HEK293 (cell line): ENCODE results near the gene ZFPL1.

Experiments used
- BCL11A ChIP-seq: fragments of 450-650 bp; formaldehyde crosslinking; IDR thresholded peaks from 2 replicates; pipeline ENCODE4 v1.5.1; 2016; ENCODE audit warnings: low read depth, missing biosample characterization, missing genetic modification characterization
- EGR2 ChIP-seq: fragments of 450-650 bp; formaldehyde crosslinking; IDR thresholded peaks from 2 replicates; pipeline ENCODE4 v1.5.1; 2016; ENCODE audit warnings: low read depth, missing biosample characterization, missing genetic modification characterization
- HOXC10 ChIP-seq: sonication (generic); formaldehyde crosslinking; IDR thresholded peaks from 2 replicates; pipeline ENCODE4 v1.8.1; 2023; ENCODE audit warnings: mild to moderate bottlenecking, missing genetic modification reagents
- KLF1 ChIP-seq: fragments of 450-650 bp; formaldehyde crosslinking; IDR thresholded peaks from 2 replicates; pipeline ENCODE4 v1.5.1; 2016; ENCODE audit warnings: missing biosample characterization, missing genetic modification characterization
- MEIS1 ChIP-seq: sonication (generic); formaldehyde crosslinking; IDR thresholded peaks from 2 replicates; pipeline ENCODE4 v1.8.1; 2022; ENCODE audit warnings: missing genetic modification reagents, mild to moderate bottlenecking, borderline replicate concordance
- SP3 ChIP-seq: fragments of 450-650 bp; formaldehyde crosslinking; IDR thresholded peaks from 2 replicates; pipeline ENCODE4 v1.5.1; 2016; ENCODE audit warnings: missing biosample characterization, missing genetic modification characterization
- SP7 ChIP-seq: fragments of 450-650 bp; formaldehyde crosslinking; IDR thresholded peaks from 2 replicates; pipeline ENCODE4 v1.5.1; 2016; ENCODE audit warnings: missing biosample characterization, missing genetic modification characterization
- TRIM28 ChIP-seq: IDR thresholded peaks from 2 replicates; pipeline ENCODE4 v1.6.1; 2011; ENCODE audit warnings: low read length, control low read depth, borderline replicate concordance
- ZEB2 ChIP-seq: fragments of 450-650 bp; formaldehyde crosslinking; IDR thresholded peaks from 2 replicates; pipeline ENCODE4 v1.5.1; 2016; ENCODE audit warnings: missing biosample characterization, missing genetic modification characterization
- ZNF146 ChIP-seq: fragments of 450-650 bp; formaldehyde crosslinking; IDR thresholded peaks from 2 replicates; pipeline ENCODE4 v1.5.1; 2016; ENCODE audit warnings: missing biosample characterization, missing genetic modification characterization
- ZNF214 ChIP-seq: fragments of 450-650 bp; formaldehyde crosslinking; IDR thresholded peaks from 2 replicates; pipeline ENCODE4 v1.5.1; 2017; ENCODE audit warnings: missing biosample characterization, mild to moderate bottlenecking, missing genetic modification characterization, borderline replicate concordance
- ZNF292 ChIP-seq: fragments of 450-650 bp; formaldehyde crosslinking; IDR thresholded peaks from 2 replicates; pipeline ENCODE4 v1.5.1; 2016; ENCODE audit warnings: low read depth, missing biosample characterization, missing genetic modification characterization, borderline replicate concordance
- ZNF354C ChIP-seq: fragments of 450-650 bp; formaldehyde crosslinking; IDR thresholded peaks from 2 replicates; pipeline ENCODE4 v1.5.1; 2016; ENCODE audit warnings: missing biosample characterization, missing genetic modification characterization, low read depth, borderline replicate concordance
- ZNF394 ChIP-seq: fragments of 450-650 bp; formaldehyde crosslinking; IDR thresholded peaks from 2 replicates; pipeline ENCODE4 v1.5.1; 2016; ENCODE audit warnings: missing biosample characterization, missing genetic modification characterization, mild to moderate bottlenecking, moderate library complexity, borderline replicate concordance
- ZNF433 ChIP-seq: fragments of 450-650 bp; formaldehyde crosslinking; IDR thresholded peaks from 2 replicates; pipeline ENCODE4 v1.5.1; 2016; ENCODE audit warnings: missing biosample characterization, missing genetic modification characterization, low read depth
- ZNF501 ChIP-seq: fragments of 450-650 bp; formaldehyde crosslinking; IDR thresholded peaks from 2 replicates; pipeline ENCODE4 v1.5.1; 2016; ENCODE audit warnings: missing biosample characterization, missing genetic modification characterization
- ZNF529 ChIP-seq: fragments of 450-650 bp; formaldehyde crosslinking; IDR thresholded peaks from 2 replicates; pipeline ENCODE4 v1.5.1; 2017; ENCODE audit warnings: missing genetic modification characterization, missing biosample characterization; ENCODE audit not compliant: insufficient replicate concordance
- ZNF561 ChIP-seq: fragments of 450-650 bp; IDR thresholded peaks from 2 replicates; pipeline ENCODE4 v1.5.1; 2018; ENCODE audit warnings: missing biosample characterization, missing genetic modification characterization, borderline replicate concordance
- ZNF600 ChIP-seq: fragments of 450-650 bp; formaldehyde crosslinking; IDR thresholded peaks from 2 replicates; pipeline ENCODE4 v1.5.1; 2016; ENCODE audit warnings: missing biosample characterization, missing genetic modification characterization
- ZNF629 ChIP-seq: fragments of 450-650 bp; formaldehyde crosslinking; IDR thresholded peaks from 2 replicates; pipeline ENCODE4 v1.5.1; 2017; ENCODE audit warnings: missing biosample characterization, missing genetic modification characterization
- ZNF701 ChIP-seq: fragments of 450-650 bp; formaldehyde crosslinking; IDR thresholded peaks from 2 replicates; pipeline ENCODE4 v1.5.1; 2016; ENCODE audit warnings: missing biosample characterization, missing genetic modification characterization
- ZNF843 ChIP-seq: fragments of 450-650 bp; formaldehyde crosslinking; IDR thresholded peaks from 2 replicates; pipeline ENCODE4 v1.5.1; 2016; ENCODE audit warnings: missing biosample characterization, missing genetic modification characterization
- ZXDB ChIP-seq: fragments of 450-650 bp; formaldehyde crosslinking; IDR thresholded peaks from 2 replicates; pipeline ENCODE4 v1.5.1; 2016; ENCODE audit warnings: missing biosample characterization, missing genetic modification characterization
- TF ChIP-seq, protein P1 (sequence below): fragments of 450-650 bp; formaldehyde crosslinking; IDR thresholded peaks from 2 replicates; pipeline ENCODE4 v1.5.1; 2016; ENCODE audit warnings: missing biosample characterization, missing genetic modification characterization
- TF ChIP-seq, protein P2 (sequence below): sonication (generic); formaldehyde crosslinking; IDR thresholded peaks from 2 replicates; pipeline ENCODE4 v1.8.1; 2022; ENCODE audit warnings: mild to moderate bottlenecking, moderate library complexity, missing genetic modification reagents
- TF ChIP-seq, protein P3 (sequence below): fragments of 450-650 bp; formaldehyde crosslinking; conservative IDR thresholded peaks from 2 replicates; pipeline ENCODE4 v1.5.1; 2016; ENCODE audit warnings: low read depth, missing biosample characterization, missing genetic modification characterization
- TF ChIP-seq, protein P4 (sequence below): fragments of 450-650 bp; formaldehyde crosslinking; IDR thresholded peaks from 2 replicates; pipeline ENCODE4 v1.5.1; 2016; ENCODE audit warnings: missing biosample characterization, missing genetic modification characterization
- TF ChIP-seq, protein P5 (sequence below): fragments of 450-650 bp; formaldehyde crosslinking; optimal IDR thresholded peaks from 2 replicates; pipeline ENCODE3; 2016; ENCODE audit warnings: missing biosample characterization, mild to moderate bottlenecking, missing genetic modification characterization
- TF ChIP-seq, protein P6 (sequence below): fragments of 450-650 bp; formaldehyde crosslinking; IDR thresholded peaks from 2 replicates; pipeline ENCODE4 v1.5.1; 2016; ENCODE audit warnings: missing biosample characterization, missing genetic modification characterization, borderline replicate concordance

Gene ZFPL1

DNA sequence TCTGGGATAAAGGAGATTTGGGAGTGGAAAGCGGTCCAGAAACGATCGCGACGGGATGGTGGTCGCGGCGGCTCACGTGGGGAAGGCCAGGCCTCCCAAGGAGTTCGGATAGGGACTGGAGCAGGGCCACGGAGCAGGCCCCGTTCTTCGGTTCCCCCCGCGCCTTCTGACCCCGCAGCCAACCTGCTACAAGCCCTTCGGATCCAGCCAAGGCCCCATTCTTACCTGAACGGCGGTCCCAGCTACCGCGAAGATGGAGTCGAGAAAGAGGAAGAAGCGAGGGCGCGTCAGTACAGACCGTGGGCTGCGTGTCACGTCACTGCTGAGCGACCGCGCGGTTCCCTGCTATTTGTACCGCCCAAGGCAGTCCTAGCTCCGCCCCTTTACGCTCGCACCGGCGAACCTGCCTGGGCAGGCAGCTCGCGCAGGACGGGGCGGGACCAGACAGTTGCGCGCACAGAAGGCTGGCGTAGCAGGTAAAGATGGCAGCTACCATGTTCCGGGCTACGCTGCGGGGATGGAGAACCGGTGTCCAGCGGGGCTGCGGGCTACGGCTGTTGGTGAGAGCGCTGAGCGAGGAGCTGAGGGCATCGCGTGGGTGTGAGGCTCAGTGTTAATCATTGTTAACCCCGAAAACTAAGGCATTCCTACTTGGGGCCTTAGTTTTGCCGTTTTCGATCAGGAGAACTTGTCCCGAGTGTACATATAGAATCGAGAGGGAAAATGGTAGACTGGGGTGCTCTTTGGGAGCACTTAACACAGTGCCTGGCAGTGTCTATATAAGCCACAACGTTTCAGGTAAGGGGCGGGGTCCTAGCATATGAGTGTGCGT lies 38.1 kb downstream of the ZFPL1 start, which contains the start of the genes FAU and MRPL49 (continued):
- TF ChIP-seq ZNF561 (peak; percentile 25; the same call in 1 of the 2 replicates), BCL11A (tag by site-specific recombination) (no peak), HOXC10 (CRISPR knock-in tag) (peak; percentile 82; the same call in 1 of the 2 replicates), ZNF433 (no peak), ZNF629 (tag by site-specific recombination) (peak; percentile 78), ZNF354C (tag by site-specific recombination) (no peak), ZXDB (tag by site-specific recombination) (peak; percentile 83), KLF1 (peak; percentile 49; the same call in 1 of the 2 replicates), SP7 (peak; percentile 74), ZNF600 (tag by site-specific recombination) (0 out of 2 replicates have a peak, but pooled peaks have one; percentile 61), ZNF292 (no peak), SP3 (tag by site-specific recombination) (peak; percentile 91), MEIS1 (no peak), ZNF394 (tag by site-specific recombination) (peak; percentile 22; the same call in 1 of the 2 replicates), ZNF843 (tag by site-specific recombination) (peak; percentile 53; the same call in 1 of the 2 replicates), ZNF529 (no peak), ZNF214 (tag by site-specific recombination) (no peak), ZNF501 (tag by site-specific recombination) (peak; percentile 74), TRIM28 (no peak), ZEB2 (tag by site-specific recombination) (peak; percentile 92), ZNF701 (no peak), ZNF146 (peak; percentile 29; the same call in 1 of the 2 replicates), EGR2 (tag by site-specific recombination) (peak; percentile 47; the same call in 1 of the 2 replicates)
- TF ChIP-seq, protein P1, sequence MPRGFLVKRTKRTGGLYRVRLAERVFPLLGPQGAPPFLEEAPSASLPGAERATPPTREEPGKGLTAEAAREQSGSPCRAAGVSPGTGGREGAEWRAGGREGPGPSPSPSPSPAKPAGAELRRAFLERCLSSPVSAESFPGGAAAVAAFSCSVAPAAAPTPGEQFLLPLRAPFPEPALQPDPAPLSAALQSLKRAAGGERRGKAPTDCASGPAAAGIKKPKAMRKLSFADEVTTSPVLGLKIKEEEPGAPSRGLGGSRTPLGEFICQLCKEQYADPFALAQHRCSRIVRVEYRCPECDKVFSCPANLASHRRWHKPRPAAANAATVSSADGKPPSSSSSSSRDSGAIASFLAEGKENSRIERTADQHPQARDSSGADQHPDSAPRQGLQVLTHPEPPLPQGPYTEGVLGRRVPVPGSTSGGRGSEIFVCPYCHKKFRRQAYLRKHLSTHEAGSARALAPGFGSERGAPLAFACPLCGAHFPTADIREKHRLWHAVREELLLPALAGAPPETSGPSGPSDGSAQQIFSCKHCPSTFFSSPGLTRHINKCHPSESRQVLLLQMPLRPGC (tag by site-specific recombination), result peak; percentile 19; the same call in 1 of the 2 replicates
- TF ChIP-seq, protein P2, sequence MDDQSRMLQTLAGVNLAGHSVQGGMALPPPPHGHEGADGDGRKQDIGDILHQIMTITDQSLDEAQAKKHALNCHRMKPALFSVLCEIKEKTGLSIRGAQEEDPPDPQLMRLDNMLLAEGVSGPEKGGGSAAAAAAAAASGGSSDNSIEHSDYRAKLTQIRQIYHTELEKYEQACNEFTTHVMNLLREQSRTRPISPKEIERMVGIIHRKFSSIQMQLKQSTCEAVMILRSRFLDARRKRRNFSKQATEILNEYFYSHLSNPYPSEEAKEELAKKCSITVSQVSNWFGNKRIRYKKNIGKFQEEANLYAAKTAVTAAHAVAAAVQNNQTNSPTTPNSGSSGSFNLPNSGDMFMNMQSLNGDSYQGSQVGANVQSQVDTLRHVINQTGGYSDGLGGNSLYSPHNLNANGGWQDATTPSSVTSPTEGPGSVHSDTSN (CRISPR knock-in tag), result peak; percentile 85; the same call in 1 of the 2 replicates
- TF ChIP-seq, protein P3, sequence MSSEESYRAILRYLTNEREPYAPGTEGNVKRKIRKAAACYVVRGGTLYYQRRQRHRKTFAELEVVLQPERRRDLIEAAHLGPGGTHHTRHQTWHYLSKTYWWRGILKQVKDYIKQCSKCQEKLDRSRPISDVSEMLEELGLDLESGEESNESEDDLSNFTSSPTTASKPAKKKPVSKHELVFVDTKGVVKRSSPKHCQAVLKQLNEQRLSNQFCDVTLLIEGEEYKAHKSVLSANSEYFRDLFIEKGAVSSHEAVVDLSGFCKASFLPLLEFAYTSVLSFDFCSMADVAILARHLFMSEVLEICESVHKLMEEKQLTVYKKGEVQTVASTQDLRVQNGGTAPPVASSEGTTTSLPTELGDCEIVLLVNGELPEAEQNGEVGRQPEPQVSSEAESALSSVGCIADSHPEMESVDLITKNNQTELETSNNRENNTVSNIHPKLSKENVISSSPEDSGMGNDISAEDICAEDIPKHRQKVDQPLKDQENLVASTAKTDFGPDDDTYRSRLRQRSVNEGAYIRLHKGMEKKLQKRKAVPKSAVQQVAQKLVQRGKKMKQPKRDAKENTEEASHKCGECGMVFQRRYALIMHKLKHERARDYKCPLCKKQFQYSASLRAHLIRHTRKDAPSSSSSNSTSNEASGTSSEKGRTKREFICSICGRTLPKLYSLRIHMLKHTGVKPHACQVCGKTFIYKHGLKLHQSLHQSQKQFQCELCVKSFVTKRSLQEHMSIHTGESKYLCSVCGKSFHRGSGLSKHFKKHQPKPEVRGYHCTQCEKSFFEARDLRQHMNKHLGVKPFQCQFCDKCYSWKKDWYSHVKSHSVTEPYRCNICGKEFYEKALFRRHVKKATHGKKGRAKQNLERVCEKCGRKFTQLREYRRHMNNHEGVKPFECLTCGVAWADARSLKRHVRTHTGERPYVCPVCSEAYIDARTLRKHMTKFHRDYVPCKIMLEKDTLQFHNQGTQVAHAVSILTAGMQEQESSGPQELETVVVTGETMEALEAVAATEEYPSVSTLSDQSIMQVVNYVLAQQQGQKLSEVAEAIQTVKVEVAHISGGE, result peak; percentile 43
- TF ChIP-seq, protein P4, sequence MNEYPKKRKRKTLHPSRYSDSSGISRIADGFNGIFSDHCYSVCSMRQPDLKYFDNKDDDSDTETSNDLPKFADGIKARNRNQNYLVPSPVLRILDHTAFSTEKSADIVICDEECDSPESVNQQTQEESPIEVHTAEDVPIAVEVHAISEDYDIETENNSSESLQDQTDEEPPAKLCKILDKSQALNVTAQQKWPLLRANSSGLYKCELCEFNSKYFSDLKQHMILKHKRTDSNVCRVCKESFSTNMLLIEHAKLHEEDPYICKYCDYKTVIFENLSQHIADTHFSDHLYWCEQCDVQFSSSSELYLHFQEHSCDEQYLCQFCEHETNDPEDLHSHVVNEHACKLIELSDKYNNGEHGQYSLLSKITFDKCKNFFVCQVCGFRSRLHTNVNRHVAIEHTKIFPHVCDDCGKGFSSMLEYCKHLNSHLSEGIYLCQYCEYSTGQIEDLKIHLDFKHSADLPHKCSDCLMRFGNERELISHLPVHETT (tag by site-specific recombination), result 0 out of 2 replicates have a peak, but pooled peaks have one; percentile 41
- TF ChIP-seq, protein P5, sequence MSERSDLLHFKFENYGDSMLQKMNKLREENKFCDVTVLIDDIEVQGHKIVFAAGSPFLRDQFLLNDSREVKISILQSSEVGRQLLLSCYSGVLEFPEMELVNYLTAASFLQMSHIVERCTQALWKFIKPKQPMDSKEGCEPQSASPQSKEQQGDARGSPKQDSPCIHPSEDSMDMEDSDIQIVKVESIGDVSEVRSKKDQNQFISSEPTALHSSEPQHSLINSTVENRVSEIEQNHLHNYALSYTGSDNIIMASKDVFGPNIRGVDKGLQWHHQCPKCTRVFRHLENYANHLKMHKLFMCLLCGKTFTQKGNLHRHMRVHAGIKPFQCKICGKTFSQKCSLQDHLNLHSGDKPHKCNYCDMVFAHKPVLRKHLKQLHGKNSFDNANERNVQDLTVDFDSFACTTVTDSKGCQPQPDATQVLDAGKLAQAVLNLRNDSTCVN, result peak; percentile 93
- TF ChIP-seq, protein P6, sequence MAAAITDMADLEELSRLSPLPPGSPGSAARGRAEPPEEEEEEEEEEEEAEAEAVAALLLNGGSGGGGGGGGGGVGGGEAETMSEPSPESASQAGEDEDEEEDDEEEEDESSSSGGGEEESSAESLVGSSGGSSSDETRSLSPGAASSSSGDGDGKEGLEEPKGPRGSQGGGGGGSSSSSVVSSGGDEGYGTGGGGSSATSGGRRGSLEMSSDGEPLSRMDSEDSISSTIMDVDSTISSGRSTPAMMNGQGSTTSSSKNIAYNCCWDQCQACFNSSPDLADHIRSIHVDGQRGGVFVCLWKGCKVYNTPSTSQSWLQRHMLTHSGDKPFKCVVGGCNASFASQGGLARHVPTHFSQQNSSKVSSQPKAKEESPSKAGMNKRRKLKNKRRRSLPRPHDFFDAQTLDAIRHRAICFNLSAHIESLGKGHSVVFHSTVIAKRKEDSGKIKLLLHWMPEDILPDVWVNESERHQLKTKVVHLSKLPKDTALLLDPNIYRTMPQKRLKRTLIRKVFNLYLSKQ (tag by site-specific recombination), result no peak
